GM23248 (cell line): ENCODE measurements around the gene ZMYM5. TPM values are rescaled to one million over a fixed set of nuclear protein-coding genes. Genes with fewer than 3 reads are reported as not detected.

Experiments used
- DNase-seq: peaks from one replicate; pipeline ENCODE4 v3.0.0-alpha.2; 2015
- H2AFZ ChIP-seq: fragments of 200-600 bp; sonication (generic); 2 replicates; pipeline ENCODE4 v1.6.1; 2016; ENCODE audit warnings: antibody characterized with exemption
- H3F3A ChIP-seq: fragments of 200-600 bp; sonication (generic); 2 replicates; pipeline ENCODE4 v1.6.1; 2016; ENCODE audit warnings: mild to moderate bottlenecking, antibody characterized with exemption, mixed run types; ENCODE audit not compliant: insufficient read depth
- H3K27ac ChIP-seq: fragments of 200-600 bp; sonication (generic); 2 replicates; pipeline ENCODE4 v1.5.1; 2016; ENCODE audit warnings: mild to moderate bottlenecking
- H3K27me3 ChIP-seq: fragments of 200-600 bp; sonication (generic); replicated peaks from 2 replicates; pipeline ENCODE4 v1.6.1; 2016; ENCODE audit warnings: mild to moderate bottlenecking; ENCODE audit not compliant: insufficient read depth
- H3K36me3 ChIP-seq: fragments of 200-600 bp; sonication (generic); 2 replicates; pipeline ENCODE4 v1.6.1; 2016; ENCODE audit warnings: low read depth, mild to moderate bottlenecking
- H3K4me1 ChIP-seq: fragments of 200-600 bp; sonication (generic); 2 replicates; pipeline ENCODE4 v1.6.1; 2016; ENCODE audit warnings: mild to moderate bottlenecking; ENCODE audit not compliant: insufficient read depth
- H3K4me2 ChIP-seq: fragments of 200-600 bp; sonication (generic); one replicate; pipeline ENCODE4 v1.6.1; 2016; ENCODE audit warnings: mild to moderate bottlenecking; ENCODE audit not compliant: unreplicated experiment
- H3K4me3 ChIP-seq: fragments of 200-600 bp; sonication (generic); 2 replicates; pipeline ENCODE4 v1.5.1; 2016; ENCODE audit warnings: mild to moderate bottlenecking
- H3K79me2 ChIP-seq: fragments of 200-600 bp; sonication (generic); 2 replicates; pipeline ENCODE4 v1.6.1; 2016; ENCODE audit warnings: mild to moderate bottlenecking; ENCODE audit not compliant: insufficient read depth
- H3K9ac ChIP-seq: fragments of 200-600 bp; sonication (generic); 2 replicates; pipeline ENCODE4 v1.6.1; 2016; ENCODE audit warnings: mild to moderate bottlenecking
- H3K9me2 ChIP-seq: fragments of 200-600 bp; sonication (generic); 2 replicates; pipeline ENCODE4 v1.6.1; 2016; ENCODE audit warnings: mixed run types, mild to moderate bottlenecking, moderate library complexity; ENCODE audit not compliant: insufficient read depth
- H3K9me3 ChIP-seq: fragments of 200-600 bp; sonication (generic); one replicate; pipeline ENCODE4 v1.6.1; 2017; ENCODE audit warnings: low read depth
- H4K20me1 ChIP-seq: fragments of 200-600 bp; sonication (generic); 2 replicates; pipeline ENCODE4 v1.6.0; 2016; ENCODE audit not compliant: insufficient read depth
- EZH2 ChIP-seq: fragments of 200-600 bp; sonication (generic); IDR thresholded peaks from 2 replicates; pipeline ENCODE4 v1.6.1; 2018; ENCODE audit warnings: antibody characterized with exemption, mild to moderate bottlenecking; ENCODE audit not compliant: insufficient read depth, poor library complexity, severe bottlenecking
- EZH2phosphoT487 ChIP-seq: fragments of 200-600 bp; sonication (generic); IDR thresholded peaks from 2 replicates; pipeline ENCODE4 v1.6.1; 2018; ENCODE audit warnings: antibody characterized with exemption, moderate library complexity, mild to moderate bottlenecking, low read depth; ENCODE audit not compliant: insufficient read depth
- WGBS, 2 experiments: methylation state at CpG; one replicate each; pipeline ENCODE4 v1.1.6; 2015 to 2017; ENCODE audit warnings: low lambda C conversion rate in 2 of 2, low coverage in 1 of 2; ENCODE audit errors: missing lambda C conversion rate in 2 of 2; 5-methylcytosine and 5-hydroxymethylcytosine counted together
- in situ Hi-C: fragments of 300-500 bp; cut with MboI; formaldehyde crosslinking; loops from 2 replicates; pipeline ENCODE4 v1.15.0; 2020
- polyA plus RNA-seq: library from polyadenylated mRNA; unstranded; fragments of >200 nt; fragmentation: Nextera tagmentation; extraction: Ambion mirVana; gene quantifications from 2 replicates; pipeline ENCODE4 v1.2.1, GENCODE V29; 2016
- total RNA-seq: library from RNA; depleted of rRNA; stranded (reverse); fragments of >200 nt; shearing (Covaris generic); gene quantifications from 2 replicates; pipeline ENCODE4 v1.2.3, GENCODE V29; 2014

ZMYM5 gene
- total and polyA plus RNA-seq, 2 experiments from 2014 or later, result 12.4 to 16.9 TPM

GRCh38 chr13:19890030-19890429 lies 26.6 kb upstream of the ZMYM5 start:
- Histone ChIP-seq H3K9ac (no peak overlapping the region), H2AFZ (no peak overlapping the region), H3K4me1 (no peaks in the 10 kb centered on the region), H4K20me1 (no peaks in the 10 kb centered on the region), H3K4me2 (no peak overlapping the region), H3K27me3 (no peaks in the 10 kb centered on the region), H3K9me3 (no peaks in the 10 kb centered on the region), H3K27ac (no peak overlapping the region), H3F3A (no peaks in the 10 kb centered on the region), H3K79me2 (no peaks in the 10 kb centered on the region), H3K4me3 (no peak overlapping the region), H3K36me3 (no peaks in the 10 kb centered on the region), H3K9me2 (no peaks in the 10 kb centered on the region)
- in situ Hi-C loops, result no loop called here
- TF ChIP-seq EZH2 (no peak), EZH2phosphoT487 (no peak)
- 71 to 77% methylated on average over 6 of the region's 6 CpGs for WGBS, 2 experiments
- no peak for DNase-seq

GRCh38 chr13:19888799-19889198 lies 25.4 kb upstream of the ZMYM5 start:
- 15 to 18% methylated on average over 4 of the region's 4 CpGs for WGBS, 2 experiments
- Histone ChIP-seq H3K9me2 (no peaks in the 10 kb centered on the region), H3K9ac (no peak overlapping the region), H3K4me1 (no peaks in the 10 kb centered on the region), H3K36me3 (no peaks in the 10 kb centered on the region), H3K27me3 (no peaks in the 10 kb centered on the region), H3K79me2 (no peaks in the 10 kb centered on the region), H3K9me3 (no peaks in the 10 kb centered on the region), H4K20me1 (no peaks in the 10 kb centered on the region), H3K4me2 (no peak overlapping the region), H2AFZ (no peak overlapping the region), H3K27ac (no peak overlapping the region), H3K4me3 (no peak overlapping the region), H3F3A (no peaks in the 10 kb centered on the region)
- in situ Hi-C loops, result no loop called here
- peak; percentile 40 for DNase-seq
- TF ChIP-seq EZH2phosphoT487, result no peak
- no peak for TF ChIP-seq EZH2

- no peak overlapping the region for H2AFZ ChIP-seq
- H3K4me2 ChIP-seq, result no peak overlapping the region
- no peaks in the 10 kb centered on the region for H3K79me2 ChIP-seq
- H3K36me3 ChIP-seq, result no peaks in the 10 kb centered on the region
- WGBS, 2 experiments, result 83 to 89% methylated on average over 3 of the region's 3 CpGs
- no peaks in the 10 kb centered on the region for H3K27me3 ChIP-seq
- no peak for DNase-seq
- in situ Hi-C loops, result no loop called here
- H3F3A ChIP-seq, result no peaks in the 10 kb centered on the region
- no peak overlapping the region for H3K4me3 ChIP-seq
- H3K9me2 ChIP-seq, result no peaks in the 10 kb centered on the region
- no peaks in the 10 kb centered on the region for H4K20me1 ChIP-seq
- H3K9me3 ChIP-seq, result no peaks in the 10 kb centered on the region
- H3K4me1 ChIP-seq, result no peaks in the 10 kb centered on the region
- H3K27ac ChIP-seq, result no peak overlapping the region
- H3K9ac ChIP-seq, result no peak overlapping the region
- TF ChIP-seq EZH2phosphoT487 (no peak), EZH2 (no peak)
Measured at GRCh38 chr13:19882231-19882630, 18.8 kb upstream of the ZMYM5 start.

- no peak for DNase-seq
- Histone ChIP-seq H3K4me3 (no peak overlapping the region), H2AFZ (no peak overlapping the region), H3K4me2 (no peak overlapping the region), H4K20me1 (no peaks in the 10 kb centered on the region), H3K27ac (no peak overlapping the region), H3K9me2 (no peaks in the 10 kb centered on the region), H3K9ac (no peak overlapping the region), H3K79me2 (no peaks in the 10 kb centered on the region), H3K27me3 (no peaks in the 10 kb centered on the region), H3K4me1 (no peaks in the 10 kb centered on the region), H3K36me3 (no peaks in the 10 kb centered on the region), H3F3A (no peaks in the 10 kb centered on the region), H3K9me3 (no peaks in the 10 kb centered on the region)
- WGBS, 2 experiments, result 79 to 80% methylated on average over 7 of the region's 7 CpGs
- no peak for TF ChIP-seq EZH2
- no peak for TF ChIP-seq EZH2phosphoT487
- in situ Hi-C loops, result no loop called here
Measured at GRCh38 chr13:19881641-19882040, 18.2 kb upstream of the ZMYM5 start.

GRCh38 chr13:19864746-19865309 lies 1.4 kb upstream of the ZMYM5 start:
- Histone ChIP-seq H4K20me1 (0 out of 2 replicates have a peak, but pooled peaks cover 4% of the 10 kb centered on the region), H3K27me3 (no peaks in the 10 kb centered on the region), H3K9me2 (0 out of 2 replicates have a peak, but pooled peaks cover 3% of the 10 kb centered on the region), H3K4me2 (peak overlapping the region; percentile 84), H3K4me3 (peak overlapping the region; percentile 74), H3K4me1 (peaks cover 24% of the 10 kb centered on the region), H3K27ac (peak overlapping the region; percentile 92), H3K9me3 (no peaks in the 10 kb centered on the region), H3K36me3 (no peaks in the 10 kb centered on the region), H3F3A (peaks cover 37% of the 10 kb centered on the region), H3K79me2 (peaks cover 31% of the 10 kb centered on the region), H3K9ac (peak overlapping the region; percentile 83), H2AFZ (peak overlapping the region; percentile 97)
- peak; percentile 84 for DNase-seq
- 10 to 11% methylated on average over 26 of the region's 26 CpGs for WGBS, 2 experiments
- TF ChIP-seq EZH2phosphoT487 (no peak), EZH2 (no peak)
- in situ Hi-C loops, result no loop called here
